ENCODE results near the gene HOXA13.

HOXA13 gene

DNA sequence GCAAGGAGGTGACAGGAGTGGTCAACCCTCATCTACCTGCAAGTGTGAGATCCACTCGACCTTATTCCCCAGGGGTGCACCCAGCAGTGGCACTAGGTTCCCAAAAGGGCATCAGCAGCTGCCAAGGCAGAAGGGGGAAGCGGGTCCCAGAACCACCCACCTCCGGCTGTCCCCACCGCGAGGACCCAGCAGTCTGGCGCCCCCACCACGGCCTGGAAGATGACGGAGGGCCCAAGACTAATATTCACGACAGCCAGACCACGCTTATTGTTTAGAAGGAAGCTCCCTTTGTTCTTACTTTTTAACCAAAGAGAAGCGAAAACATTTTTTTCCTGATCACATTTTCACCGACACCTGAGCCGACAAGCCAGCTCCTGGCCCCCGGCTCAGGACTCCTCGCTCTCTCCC, 39.1 kb upstream of the HOXA13 start:
- Histone ChIP-seq H3K27ac (ENCODE audit: low read depth, low read length) (peak overlapping the region; percentile 92), H3K56ac (ENCODE audit: low read length) (peak overlapping the region; percentile 90), H2BK15ac (replicated peaks; ENCODE audit: low read depth) (no peak overlapping the region), H3K4me3 (ENCODE audit: low read length) (peak overlapping the region; percentile 21), H3K23ac (ENCODE audit: low read length) (peak overlapping the region; percentile 49), H2AK5ac (ENCODE audit: low read length) (peak overlapping the region; percentile 4), H3K36me3 (ENCODE audit: control insufficient read depth, insufficient read depth, low read length) (no peaks in the 10 kb centered on the region), H3K27me3 (ENCODE audit: insufficient read depth, low read length, poor library complexity) (no peaks in the 10 kb centered on the region), H4K5ac (ENCODE audit: low read length) (no peak overlapping the region), H3K9ac (ENCODE audit: low read length) (peak overlapping the region; percentile 78), H3K4ac (ENCODE audit: low read depth, low read length) (peak overlapping the region; percentile 95), H2BK5ac (ENCODE audit: low read length) (peak overlapping the region; percentile 65), H3K4me1 (ENCODE audit: control insufficient read depth, low read depth, low read length) (peaks cover 14% of the 10 kb centered on the region), H2BK120ac (ENCODE audit: low read depth, low read length) (peak overlapping the region; percentile 19), H3K18ac (ENCODE audit: low read length) (peak overlapping the region; percentile 91), H3K4me2 (ENCODE audit: low read length) (peak overlapping the region; percentile 41), H3K79me2 (ENCODE audit: control insufficient read depth, insufficient read depth, low read length) (peaks cover 43% of the 10 kb centered on the region), H3K79me1 (ENCODE audit: low read length) (peaks cover 3% of the 10 kb centered on the region), H4K8ac (ENCODE audit: low read depth, low read length) (peak overlapping the region; percentile 30)
- DNase-seq = no peak
- WGBS (ENCODE audit: extremely low coverage, insufficient coverage, low lambda C conversion rate) = no CpG with 5 or more reads among the region's 15 CpGs

GRCh38 chr7:27237735-27238334, 37.9 kb upstream of the HOXA13 start:
- no peaks in the 10 kb centered on the region for H3K27me3 ChIP-seq (ENCODE audit: insufficient read depth, low read length, poor library complexity)

DNA sequence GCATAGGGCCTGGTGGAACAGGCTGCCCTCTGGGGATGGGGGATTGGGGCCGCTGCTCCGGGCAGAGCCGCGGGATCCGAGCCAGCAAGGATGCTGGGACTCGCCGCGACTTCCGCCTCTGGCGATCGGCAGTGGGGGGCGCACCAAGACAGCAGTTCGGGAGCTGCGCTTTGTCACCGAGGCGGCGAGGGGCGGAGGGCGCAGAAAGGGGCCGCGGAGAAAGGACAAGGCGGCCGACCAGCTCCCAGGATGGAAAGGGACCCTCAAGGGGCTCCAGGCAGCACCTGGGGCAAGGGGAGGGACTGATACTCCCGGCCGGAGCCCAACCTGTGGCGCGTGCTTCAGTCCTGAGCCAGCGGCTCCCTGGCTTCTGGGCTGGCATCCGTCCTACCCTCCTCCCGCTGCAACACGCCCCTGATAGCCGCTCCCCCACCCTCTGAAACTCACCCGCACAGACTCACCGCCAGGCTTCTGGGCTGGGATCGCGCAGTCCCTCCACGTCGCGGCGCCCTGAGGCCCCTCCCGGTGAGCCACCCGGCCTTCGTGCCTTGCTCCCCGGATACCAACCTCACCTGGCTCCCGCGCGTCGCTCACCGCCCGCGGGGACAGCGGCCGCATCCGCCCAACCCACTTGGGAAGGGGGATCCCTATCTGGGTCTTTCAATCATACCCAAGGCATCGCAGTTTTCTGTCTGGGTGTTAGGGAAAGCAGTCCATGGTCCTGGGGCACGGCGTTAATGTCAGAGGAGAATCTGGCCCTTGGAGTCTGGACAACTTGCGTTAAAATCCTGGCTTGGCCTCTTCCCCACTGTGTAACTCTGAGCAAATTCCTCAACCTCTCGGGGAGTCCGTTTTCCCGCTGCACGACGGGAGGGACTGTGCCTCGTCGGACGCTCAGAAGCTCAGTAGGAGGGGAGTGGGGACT, 35.8 kb upstream of the HOXA13 start:
- Histone ChIP-seq H4K8ac (ENCODE audit: low read depth, low read length) (peak overlapping the region; percentile 78), H3K79me2 (ENCODE audit: control insufficient read depth, insufficient read depth, low read length) (peaks cover 12% of the 10 kb centered on the region), H4K5ac (ENCODE audit: low read length) (no peak overlapping the region), H2BK120ac (ENCODE audit: low read depth, low read length) (no peak overlapping the region), H3K4ac (ENCODE audit: low read depth, low read length) (no peak overlapping the region), H3K36me3 (ENCODE audit: control insufficient read depth, insufficient read depth, low read length) (no peaks in the 10 kb centered on the region), H3K27ac (ENCODE audit: low read depth, low read length) (peak overlapping the region; percentile 42), H3K9ac (ENCODE audit: low read length) (peak overlapping the region; percentile 71), H2BK15ac (replicated peaks; ENCODE audit: low read depth) (no peak overlapping the region), H3K79me1 (ENCODE audit: low read length) (no peaks in the 10 kb centered on the region), H3K18ac (ENCODE audit: low read length) (peak overlapping the region; percentile 35), H3K4me1 (ENCODE audit: control insufficient read depth, low read depth, low read length) (peaks cover 14% of the 10 kb centered on the region), H3K27me3 (ENCODE audit: insufficient read depth, low read length, poor library complexity) (no peaks in the 10 kb centered on the region), H3K56ac (ENCODE audit: low read length) (peak overlapping the region; percentile 83), H3K23ac (ENCODE audit: low read length) (peak overlapping the region; percentile 90), H3K4me2 (ENCODE audit: low read length) (peak overlapping the region; percentile 73), H3K4me3 (ENCODE audit: low read length) (peak overlapping the region; percentile 55), H2AK5ac (ENCODE audit: low read length) (no peak overlapping the region), H2BK5ac (ENCODE audit: low read length) (peak overlapping the region; percentile 52)
- peak; percentile 91 for DNase-seq
- no CpG with 5 or more reads among the region's 66 CpGs for WGBS (ENCODE audit: extremely low coverage, insufficient coverage, low lambda C conversion rate)

More at GRCh38 chr7:27237735-27238334, 37.9 kb upstream of the HOXA13 start:
- Histone ChIP-seq H3K4me3 (ENCODE audit: low read length) (no peak overlapping the region), H3K4me2 (ENCODE audit: low read length) (no peak overlapping the region), H2BK120ac (ENCODE audit: low read depth, low read length) (no peak overlapping the region), H2BK15ac (replicated peaks; ENCODE audit: low read depth) (no peak overlapping the region), H3K56ac (ENCODE audit: low read length) (peak overlapping the region; percentile 40), H3K79me2 (ENCODE audit: control insufficient read depth, insufficient read depth, low read length) (peaks cover 32% of the 10 kb centered on the region), H4K5ac (ENCODE audit: low read length) (no peak overlapping the region), H3K23ac (ENCODE audit: low read length) (no peak overlapping the region), H2BK5ac (ENCODE audit: low read length) (no peak overlapping the region), H2AK5ac (ENCODE audit: low read length) (no peak overlapping the region), H3K18ac (ENCODE audit: low read length) (peak overlapping the region; percentile 33), H3K4me1 (ENCODE audit: control insufficient read depth, low read depth, low read length) (peaks cover 14% of the 10 kb centered on the region), H3K4ac (ENCODE audit: low read depth, low read length) (no peak overlapping the region), H3K79me1 (ENCODE audit: low read length) (no peaks in the 10 kb centered on the region), H3K9ac (ENCODE audit: low read length) (peak overlapping the region; percentile 14), H3K36me3 (ENCODE audit: control insufficient read depth, insufficient read depth, low read length) (no peaks in the 10 kb centered on the region), H4K8ac (ENCODE audit: low read depth, low read length) (no peak overlapping the region), H3K27ac (ENCODE audit: low read depth, low read length) (peak overlapping the region; percentile 52)
- peak; percentile 83 for DNase-seq
- no CpG with 5 or more reads among the region's 1 CpG for WGBS (ENCODE audit: extremely low coverage, insufficient coverage, low lambda C conversion rate)

DNA sequence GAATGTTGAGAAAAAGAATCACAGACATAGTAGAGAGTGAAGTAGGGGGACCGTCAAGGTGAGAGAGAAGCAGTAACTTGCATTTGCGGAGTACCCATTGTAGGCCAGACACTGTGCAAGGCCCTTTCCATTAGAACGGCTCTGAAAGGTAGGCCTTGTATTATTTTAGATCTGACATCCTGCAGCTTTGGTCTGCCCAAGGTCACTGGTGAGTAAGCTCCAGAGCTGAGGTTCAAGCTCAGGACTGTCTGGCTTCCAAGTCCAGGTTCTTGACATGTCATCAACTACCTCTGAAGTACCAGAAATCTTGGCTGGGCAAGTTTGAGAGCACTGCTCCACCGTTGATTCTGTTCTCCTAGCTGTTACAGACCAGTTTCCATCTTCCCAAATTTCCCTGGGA, 29.6 kb upstream of the HOXA13 start:
- Histone ChIP-seq H3K18ac (ENCODE audit: low read length) (no peak overlapping the region), H3K4ac (ENCODE audit: low read depth, low read length) (no peak overlapping the region), H3K27me3 (ENCODE audit: insufficient read depth, low read length, poor library complexity) (peaks cover 21% of the 10 kb centered on the region), H3K4me1 (ENCODE audit: control insufficient read depth, low read depth, low read length) (no peaks in the 10 kb centered on the region), H3K9ac (ENCODE audit: low read length) (no peak overlapping the region), H4K5ac (ENCODE audit: low read length) (no peak overlapping the region), H3K56ac (ENCODE audit: low read length) (no peak overlapping the region), H2BK5ac (ENCODE audit: low read length) (no peak overlapping the region), H4K8ac (ENCODE audit: low read depth, low read length) (no peak overlapping the region), H2BK120ac (ENCODE audit: low read depth, low read length) (no peak overlapping the region), H3K36me3 (ENCODE audit: control insufficient read depth, insufficient read depth, low read length) (no peaks in the 10 kb centered on the region), H3K23ac (ENCODE audit: low read length) (no peak overlapping the region), H3K79me2 (ENCODE audit: control insufficient read depth, insufficient read depth, low read length) (no peaks in the 10 kb centered on the region), H3K4me2 (ENCODE audit: low read length) (no peak overlapping the region), H2BK15ac (replicated peaks; ENCODE audit: low read depth) (no peak overlapping the region), H3K4me3 (ENCODE audit: low read length) (no peak overlapping the region), H3K79me1 (ENCODE audit: low read length) (no peaks in the 10 kb centered on the region), H3K27ac (ENCODE audit: low read depth, low read length) (no peak overlapping the region), H2AK5ac (ENCODE audit: low read length) (no peak overlapping the region)
- DNase-seq = no peak
- no CpG with 5 or more reads among the region's 4 CpGs for WGBS (ENCODE audit: extremely low coverage, insufficient coverage, low lambda C conversion rate)

GRCh38 chr7:27224983-27225934, 25.4 kb upstream of the HOXA13 start:
- H3K56ac ChIP-seq (ENCODE audit: low read length) = peak overlapping the region; percentile 36
- H3K4ac ChIP-seq (ENCODE audit: low read depth, low read length) = no peak overlapping the region
- no CpG with 5 or more reads among the region's 61 CpGs for whole genome bisulfite sequencing (ENCODE audit: extremely low coverage, insufficient coverage, low lambda C conversion rate)
- H3K4me3 ChIP-seq (ENCODE audit: low read length) = no peak overlapping the region
- H3K27me3 ChIP-seq (ENCODE audit: insufficient read depth, low read length, poor library complexity) = peaks cover 41% of the 10 kb centered on the region
- peak overlapping the region; percentile 26 for H3K9ac ChIP-seq (ENCODE audit: low read length)
- H2BK15ac ChIP-seq (replicated peaks; ENCODE audit: low read depth) = no peak overlapping the region
- H4K8ac ChIP-seq (ENCODE audit: low read depth, low read length) = no peak overlapping the region
- H4K5ac ChIP-seq (ENCODE audit: low read length) = no peak overlapping the region
- no peaks in the 10 kb centered on the region for H3K36me3 ChIP-seq (ENCODE audit: control insufficient read depth, insufficient read depth, low read length)
- DNase-seq = no peak
- H2BK120ac ChIP-seq (ENCODE audit: low read depth, low read length) = no peak overlapping the region
- no peak overlapping the region for H3K23ac ChIP-seq (ENCODE audit: low read length)
- no peak overlapping the region for H2AK5ac ChIP-seq (ENCODE audit: low read length)
- no peak overlapping the region for H3K27ac ChIP-seq (ENCODE audit: low read depth, low read length)
- H3K18ac ChIP-seq (ENCODE audit: low read length) = no peak overlapping the region
- peak overlapping the region; percentile 42 for H3K4me2 ChIP-seq (ENCODE audit: low read length)
- no peaks in the 10 kb centered on the region for H3K79me1 ChIP-seq (ENCODE audit: low read length)
- no peaks in the 10 kb centered on the region for H3K79me2 ChIP-seq (ENCODE audit: control insufficient read depth, insufficient read depth, low read length)
- no peak overlapping the region for H2BK5ac ChIP-seq (ENCODE audit: low read length)
- H3K4me1 ChIP-seq (ENCODE audit: control insufficient read depth, low read depth, low read length) = no peaks in the 10 kb centered on the region
